ENCODE data around the gene GABBR2.

The GABBR2 gene

DNA sequence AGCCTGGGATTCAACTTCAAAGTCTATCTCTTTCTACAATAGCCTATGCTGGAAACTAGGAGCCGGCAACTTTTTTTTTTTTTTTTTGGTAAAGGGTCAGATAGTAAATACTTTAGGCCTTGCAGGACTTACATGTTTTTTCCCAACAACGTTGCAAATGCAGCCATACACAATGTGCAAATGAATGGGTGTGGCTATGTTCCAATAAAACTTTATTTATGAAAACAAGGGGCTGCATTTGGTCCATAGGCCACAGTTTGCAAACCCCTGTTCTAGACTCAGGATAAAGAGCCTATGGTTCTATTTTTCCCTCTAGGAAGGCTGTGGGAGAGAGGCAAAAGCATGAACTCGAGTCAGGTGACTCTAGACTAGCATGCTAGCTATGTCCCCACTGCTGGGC, 189.1 kb downstream of the GABBR2 start:
- no peak for DNase-seq (ENCODE audit: low read depth in 2 of 2)
- no peak overlapping the region for H3K4me3 ChIP-seq (replicated peaks in 1 of 2; ENCODE audit: low read depth in 2 of 2, low read length in 2 of 2)
- TF ChIP-seq, protein P1, sequence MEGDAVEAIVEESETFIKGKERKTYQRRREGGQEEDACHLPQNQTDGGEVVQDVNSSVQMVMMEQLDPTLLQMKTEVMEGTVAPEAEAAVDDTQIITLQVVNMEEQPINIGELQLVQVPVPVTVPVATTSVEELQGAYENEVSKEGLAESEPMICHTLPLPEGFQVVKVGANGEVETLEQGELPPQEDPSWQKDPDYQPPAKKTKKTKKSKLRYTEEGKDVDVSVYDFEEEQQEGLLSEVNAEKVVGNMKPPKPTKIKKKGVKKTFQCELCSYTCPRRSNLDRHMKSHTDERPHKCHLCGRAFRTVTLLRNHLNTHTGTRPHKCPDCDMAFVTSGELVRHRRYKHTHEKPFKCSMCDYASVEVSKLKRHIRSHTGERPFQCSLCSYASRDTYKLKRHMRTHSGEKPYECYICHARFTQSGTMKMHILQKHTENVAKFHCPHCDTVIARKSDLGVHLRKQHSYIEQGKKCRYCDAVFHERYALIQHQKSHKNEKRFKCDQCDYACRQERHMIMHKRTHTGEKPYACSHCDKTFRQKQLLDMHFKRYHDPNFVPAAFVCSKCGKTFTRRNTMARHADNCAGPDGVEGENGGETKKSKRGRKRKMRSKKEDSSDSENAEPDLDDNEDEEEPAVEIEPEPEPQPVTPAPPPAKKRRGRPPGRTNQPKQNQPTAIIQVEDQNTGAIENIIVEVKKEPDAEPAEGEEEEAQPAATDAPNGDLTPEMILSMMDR (IDR thresholded peaks at IDR 0.05; ENCODE audit: low read depth, low read length) = no peak

GRCh38 chr9:98518556-98518955, 190.2 kb downstream of the GABBR2 start:
- TF ChIP-seq, protein P1 (IDR thresholded peaks at IDR 0.05; ENCODE audit: low read depth, low read length) = no peak
- no peak overlapping the region for H3K4me3 ChIP-seq (replicated peaks in 1 of 2; ENCODE audit: low read depth in 2 of 2, low read length in 2 of 2)
- no peak for DNase-seq (ENCODE audit: low read depth in 2 of 2)

DNA sequence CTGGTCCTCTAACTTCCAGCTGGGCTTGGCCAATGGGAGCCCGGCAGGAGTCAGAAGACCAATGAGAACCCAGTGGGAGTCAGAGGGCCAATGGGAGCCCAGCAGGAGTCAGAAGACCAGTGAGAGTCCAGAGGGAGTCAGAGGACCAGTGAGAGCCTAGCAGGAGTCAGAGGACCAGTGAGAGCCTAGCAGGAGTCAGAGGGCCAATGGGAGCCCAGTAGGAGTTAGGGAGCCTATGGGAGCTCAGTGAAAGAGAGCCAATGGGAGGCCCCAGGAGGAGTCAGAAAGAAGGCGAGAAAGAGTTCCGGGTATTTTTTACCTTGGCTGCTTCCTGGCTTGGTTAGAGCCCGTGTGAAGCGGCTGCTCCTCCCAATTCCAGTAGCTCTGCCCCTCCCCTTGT, 191.0 kb downstream of the GABBR2 start:
- no peak overlapping the region for H3K4me3 ChIP-seq (replicated peaks in 1 of 2; ENCODE audit: low read depth in 2 of 2, low read length in 2 of 2)
- no peak for DNase-seq (ENCODE audit: low read depth in 2 of 2)
- TF ChIP-seq, protein P1 (IDR thresholded peaks at IDR 0.05; ENCODE audit: low read depth, low read length) = no peak

- TF ChIP-seq, protein P1 (IDR thresholded peaks at IDR 0.05; ENCODE audit: low read depth, low read length) = no peak
- no peak overlapping the region for H3K4me3 ChIP-seq (replicated peaks in 1 of 2; ENCODE audit: low read depth in 2 of 2, low read length in 2 of 2)
- DNase-seq (ENCODE audit: low read depth in 2 of 2) = no peak
Observed at GRCh38 chr9:98516897-98517503, 191.7 kb downstream of the GABBR2 start.

- no peak for DNase-seq (ENCODE audit: low read depth in 2 of 2)
- no peak overlapping the region for H3K4me3 ChIP-seq (replicated peaks in 1 of 2; ENCODE audit: low read depth in 2 of 2, low read length in 2 of 2)
- TF ChIP-seq, protein P1 (IDR thresholded peaks at IDR 0.05; ENCODE audit: low read depth, low read length) = no peak
Observed at GRCh38 chr9:98516205-98516896, 192.4 kb downstream of the GABBR2 start.

DNA sequence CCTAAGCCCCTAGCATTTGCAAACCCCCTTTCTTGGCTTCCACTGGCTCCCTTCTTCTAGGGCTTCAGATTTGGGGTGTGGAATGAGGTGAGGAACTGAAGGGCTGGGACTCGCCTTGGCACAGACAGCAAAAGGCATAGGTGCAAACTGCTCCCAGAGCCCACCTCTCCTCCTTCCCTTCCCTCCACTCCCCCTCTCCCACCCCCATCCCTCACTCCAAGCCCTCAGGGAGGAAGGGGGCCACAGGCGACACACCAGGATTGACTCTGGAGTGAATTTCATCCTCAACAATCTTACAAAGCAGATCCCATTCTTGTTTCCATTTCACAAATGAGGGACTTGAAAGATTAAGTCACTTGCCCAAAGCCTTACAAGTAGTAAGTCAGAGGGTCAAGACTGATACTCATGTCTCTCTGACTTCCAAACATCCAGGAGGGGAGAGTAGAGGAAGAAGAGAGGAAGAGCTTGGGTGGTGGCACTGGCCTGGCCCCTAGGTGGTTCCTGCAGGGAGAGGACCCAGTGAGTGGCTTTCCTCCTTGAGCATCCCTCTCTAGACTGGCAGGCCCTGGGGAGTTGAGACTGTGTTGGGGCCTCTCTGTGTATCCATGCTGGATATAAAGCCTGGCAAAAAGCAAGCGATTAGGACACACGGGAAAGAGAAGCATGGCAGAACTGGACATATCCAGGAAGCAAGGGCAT, 193.1 kb downstream of the GABBR2 start:
- TF ChIP-seq, protein P1 (IDR thresholded peaks at IDR 0.05; ENCODE audit: low read depth, low read length) = no peak

More for the DNA sequence above, 193.1 kb downstream of the GABBR2 start:
- no peak for DNase-seq (ENCODE audit: low read depth in 2 of 2)
- H3K4me3 ChIP-seq (replicated peaks in 1 of 2; ENCODE audit: low read depth in 2 of 2, low read length in 2 of 2) = no peak overlapping the region
